ENCODE measurements around the gene FOXO3. TPM values are rescaled to one million over a fixed set of nuclear protein-coding genes. Genes with fewer than 3 reads are reported as not detected.

FOXO3 gene
- total and polyA plus RNA-seq, 2 of the 8 experiments (the other 6 are each of a cell fraction or from before 2014, with no cell fraction given) = 13.1 to 19.3 TPM

DNA sequence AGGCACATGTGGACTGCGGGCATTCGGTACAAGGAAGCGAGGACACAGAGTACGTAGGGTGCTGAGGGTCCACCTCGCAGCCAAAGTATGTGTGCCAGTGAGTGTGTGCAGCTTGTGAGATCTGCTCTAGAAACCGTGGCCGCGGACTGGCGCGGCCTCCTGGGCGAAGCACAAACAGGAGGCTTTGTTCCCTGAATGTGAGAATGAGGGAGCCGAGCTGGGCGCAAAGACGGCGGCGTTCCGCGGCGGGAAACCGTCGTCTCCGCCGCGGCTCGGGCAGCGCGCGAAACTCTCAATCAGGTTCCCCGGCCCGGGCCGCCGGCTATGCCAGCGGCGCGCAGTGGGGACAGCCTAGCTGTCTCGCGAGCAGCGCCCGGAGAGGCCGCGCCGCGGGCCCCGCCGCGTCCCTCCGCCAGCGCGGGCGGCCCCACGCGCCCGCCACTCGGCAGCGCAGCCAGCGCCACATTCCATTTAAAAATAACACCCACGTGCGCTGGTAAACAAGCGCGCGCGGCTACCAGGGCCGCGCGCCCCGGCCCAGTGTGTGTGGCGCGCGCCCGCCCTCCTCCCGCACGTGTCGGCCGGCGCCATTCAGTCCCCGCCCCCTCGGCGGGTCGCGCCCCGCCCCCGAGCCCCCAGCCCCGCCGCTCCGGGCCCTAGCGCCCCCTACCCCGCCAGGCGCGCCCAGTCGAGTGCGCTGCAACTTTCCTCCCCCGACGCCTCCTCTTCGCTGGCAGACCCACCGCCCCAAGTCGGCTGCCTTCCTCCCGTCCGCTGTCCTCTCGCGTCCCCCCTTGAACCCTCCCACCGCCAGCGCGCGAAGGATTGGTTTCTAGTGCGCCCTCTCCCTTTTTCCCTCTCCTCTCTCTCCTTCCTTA lies 3.0 kb upstream of the FOXO3 start:
- Histone ChIP-seq H3K56ac (replicated peaks; ENCODE audit: insufficient read length, low read depth, low read length) (peak overlapping the region; percentile 79), H3K9me3 (ENCODE audit: insufficient read depth in 2 of 2, low read depth in 1 of 2, low read length in 1 of 2) (no peaks in the 10 kb centered on the region), H3K36me3 (ENCODE audit: control insufficient read depth in 2 of 4, insufficient read depth in 4 of 4, low read length in 3 of 4) (no peaks in the 10 kb centered on the region), H4K20me1 (replicated peaks in 1 of 2; ENCODE audit: control insufficient read depth in 1 of 2, insufficient read depth in 2 of 2, low read length in 2 of 2) (peaks cover 0 to 4% of the 10 kb centered on the region in 2 experiments), H3K79me1 (ENCODE audit: low read depth, low read length) (no peaks in the 10 kb centered on the region), H3K4me2 (ENCODE audit: insufficient read depth in 1 of 2, low read depth in 2 of 2, low read length in 2 of 2) (peak overlapping the region; percentile 97 to 100), H3K4me3 (ENCODE audit: extremely low read depth in 1 of 4, insufficient read depth in 2 of 4, low read depth in 3 of 4, low read length in 4 of 4) (peak overlapping the region; percentile 65 to 99 (median 90)), H3K9ac (replicated peaks in 1 of 4; ENCODE audit: extremely low read depth in 1 of 4, low read depth in 3 of 4, low read length in 3 of 4) (peak overlapping the region; percentile 84 to 91 (median 88)), H3K23ac (ENCODE audit: insufficient read length) (no peak overlapping the region), H2AK5ac (ENCODE audit: low read depth, low read length) (peak overlapping the region; percentile 79), H2BK5ac (ENCODE audit: low read depth, low read length) (peak overlapping the region; percentile 97), H3K14ac (ENCODE audit: insufficient read length) (no peak overlapping the region), H3K18ac (ENCODE audit: extremely low read depth, low read length) (peak overlapping the region; percentile 96), H2BK120ac (replicated peaks; ENCODE audit: low read depth, low read length) (no peak overlapping the region), H2BK20ac (ENCODE audit: low read length) (0 out of 2 replicates have a peak overlapping the region, but pooled peaks have one; percentile 9), H3K79me2 (ENCODE audit: control insufficient read depth in 1 of 2, insufficient read depth in 2 of 2, low read length in 2 of 2) (peaks cover 0 to 7% of the 10 kb centered on the region in 2 experiments; a peak in 1 of 4 replicates), H3K4me1 (replicated peaks in 1 of 4; ENCODE audit: control insufficient read depth in 3 of 4, insufficient read depth in 4 of 4, low read length in 3 of 4) (peaks cover 5 to 10% (median 6%) of the 10 kb centered on the region in 4 experiments; a peak in 6 of 7 replicates), H3K4ac (replicated peaks; ENCODE audit: insufficient read length, low read depth, low read length) (peak overlapping the region; percentile 85), H3K27me3 (replicated peaks in 1 of 4; ENCODE audit: control insufficient read depth in 3 of 4, extremely low read depth in 1 of 4, insufficient read depth in 3 of 4, low read length in 3 of 4) (peaks cover 0 to 23% (median 11%) of the 10 kb centered on the region in 4 experiments; a peak in 6 of 7 replicates), H3K27ac (ENCODE audit: low read depth, low read length) (peak overlapping the region; percentile 91), H4K5ac (ENCODE audit: insufficient read length, low read depth, low read length) (peak overlapping the region; percentile 96), H4K91ac (replicated peaks; ENCODE audit: insufficient read length, low read length) (peak overlapping the region; percentile 91), H2BK12ac (ENCODE audit: low read depth, low read length) (peak overlapping the region; percentile 75), H2AFZ (ENCODE audit: low read length) (peak overlapping the region; percentile 67; the same call in 1 of the 2 replicates), H3K23me2 (ENCODE audit: low read depth, low read length) (peaks cover 20% of the 10 kb centered on the region), H2BK15ac (ENCODE audit: low read length) (peak overlapping the region; percentile 36; the same call in 1 of the 2 replicates), H4K8ac (ENCODE audit: extremely low read depth, insufficient read depth, low read length) (peak overlapping the region; percentile 93)
- peak in 1 of 2 experiments; percentile 88 for DNase-seq (ENCODE audit: low read depth in 1 of 2, low spot score in 2 of 2)
- WGBS, 2 experiments (ENCODE audit: extremely low coverage in 1 of 2, insufficient coverage in 1 of 2, insufficient read length in 1 of 2, insufficient replicate concordance in 2 of 2, low coverage in 1 of 2, low lambda C conversion rate in 2 of 2, missing lambda C conversion rate in 1 of 2) = 1% methylated on average over 45 of the region's 105 CpGs; no CpG with 5 or more reads in 1 of the 2 experiments
- FAIRE-seq = no peak
- ChIA-PET CTCF (ENCODE audit: partially characterized antibody) (interaction anchor here (0.8 to 4.3 kb wide), 7 partner anchors 15 to 226 kb away, joined by 3 to 26 read pairs (median 3); no protein-coding TSS in a partner anchor), POLR2A (ENCODE audit: partially characterized antibody) (interaction anchor here (0.6 to 2.1 kb wide), 14 partner anchors 9 to 537 kb away, joined by 3 to 8 read pairs (median 4); partner anchors contain the start of genes ARMC2 and SESN1)
- TF ChIP-seq, protein P1, sequence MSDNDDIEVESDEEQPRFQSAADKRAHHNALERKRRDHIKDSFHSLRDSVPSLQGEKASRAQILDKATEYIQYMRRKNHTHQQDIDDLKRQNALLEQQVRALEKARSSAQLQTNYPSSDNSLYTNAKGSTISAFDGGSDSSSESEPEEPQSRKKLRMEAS (IDR thresholded peaks at IDR 0.05) = peak; percentile 89
- peak; percentile 54 for TF ChIP-seq TAF7 (optimal IDR thresholded peaks at IDR 0.05; ENCODE audit: borderline replicate concordance, low read depth, low read length)
- TF ChIP-seq FOSL1 (IDR thresholded peaks at IDR 0.05; ENCODE audit: insufficient read depth, low read depth, low read length) = peak; percentile 73; the same call in 1 of the 2 replicates
- TF ChIP-seq, protein P2, sequence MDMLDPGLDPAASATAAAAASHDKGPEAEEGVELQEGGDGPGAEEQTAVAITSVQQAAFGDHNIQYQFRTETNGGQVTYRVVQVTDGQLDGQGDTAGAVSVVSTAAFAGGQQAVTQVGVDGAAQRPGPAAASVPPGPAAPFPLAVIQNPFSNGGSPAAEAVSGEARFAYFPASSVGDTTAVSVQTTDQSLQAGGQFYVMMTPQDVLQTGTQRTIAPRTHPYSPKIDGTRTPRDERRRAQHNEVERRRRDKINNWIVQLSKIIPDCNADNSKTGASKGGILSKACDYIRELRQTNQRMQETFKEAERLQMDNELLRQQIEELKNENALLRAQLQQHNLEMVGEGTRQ (IDR thresholded peaks at IDR 0.05; ENCODE audit: low read length) = no peak
- peak in 1 of 2 experiments; percentile 78; a peak in 2 of 4 replicates for TF ChIP-seq SIN3A (conservative IDR thresholded peaks at IDR 0.05 in 1 of 2, IDR thresholded peaks at IDR 0.05 in 1 of 2; ENCODE audit: low read depth in 1 of 2, low read length in 2 of 2)
- TF ChIP-seq PHF8 (conservative IDR thresholded peaks at IDR 0.05; ENCODE audit: low read depth, low read length) = peak; percentile 58
